Naive thymus-derived CD8-positive, alpha-beta T cell (primary cell): ENCODE measurements around the gene ZBTB39. TPM values are rescaled to one million over a fixed set of nuclear protein-coding genes. Genes with fewer than 3 reads are reported as not detected.
"Not testable (repeated sequence)": the region's sequence is repeated elsewhere in the genome, so short reads cannot be mapped to it uniquely, and the experiment has no call there.

Experiments used
- ATAC-seq, 2 donors: fragments of 150-1000 bp; cut with Tn5 transposase in 1 of 2; sonication (Bioruptor Pico), chemical (Tn5 transposase) in 1 of 2; 1 replicate in 1 of 2; 2 replicates in 1 of 2; pipeline ENCODE4 v1.10.0; 2021; ENCODE audit warnings: mild to moderate bottlenecking in 2 of 2, moderate library complexity in 2 of 2
- POLR2A ChIA-PET: fragments of 350-600 bp; sonication (Branson Sonifier 250); formaldehyde crosslinking; loops from one replicate; lab custom pipeline; 2021; ENCODE audit warnings: antibody characterized with exemption; lab: Charles Lee
- DNase-seq, 10 donors: peaks; one replicate each; pipeline versions ENCODE4 v3.0.0 to v3.0.0-alpha.2; 2020 to 2022
- H3K27ac Mint-ChIP-seq, 10 donors: one replicate each; pipeline ENCODE4 v1.8.0; 2020 to 2022; ENCODE audit warnings: mild to moderate bottlenecking in 10 of 10, mixed read lengths in 10 of 10, moderate library complexity in 4 of 10, inconsistent platforms in 1 of 10
- H3K27me3 Mint-ChIP-seq, 5 donors: one replicate each; pipeline ENCODE4 v1.8.0; 2021 to 2022; ENCODE audit warnings: mixed read lengths in 5 of 5
- H3K36me3 Mint-ChIP-seq, 3 donors: one replicate each; pipeline ENCODE4 v1.8.0; 2020 to 2022; ENCODE audit warnings: mixed read lengths in 3 of 3, mild to moderate bottlenecking in 2 of 3, inconsistent platforms in 1 of 3
- H3K4me1 Mint-ChIP-seq, 4 donors: one replicate each; pipeline ENCODE4 v1.8.0; 2021 to 2022; ENCODE audit warnings: mixed read lengths in 4 of 4
- H3K4me3 Mint-ChIP-seq, 10 donors: one replicate each; pipeline ENCODE4 v1.8.0; 2020 to 2022; ENCODE audit warnings: mild to moderate bottlenecking in 10 of 10, mixed read lengths in 10 of 10, moderate library complexity in 6 of 10, inconsistent platforms in 1 of 10
- H3K9me3 Mint-ChIP-seq, 9 donors: one replicate each; pipeline ENCODE4 v1.8.0; 2020 to 2022; ENCODE audit warnings: mixed read lengths in 9 of 9, mild to moderate bottlenecking in 3 of 9, inconsistent platforms in 1 of 9, moderate library complexity in 1 of 9
- polyA plus RNA-seq, 3 donors: library from polyadenylated mRNA; unstranded; fragments of 300-500 nt; fragmentation: Illumina TruSeq; gene quantifications; one replicate each; pipeline ENCODE4 v1.2.3, GENCODE V29; 2021
- total RNA-seq, 8 experiments: library from RNA in 2 of 8; stranded (reverse) in 2 of 8; gene quantifications; one replicate each; pipeline ENCODE4 v1.2.3 and lab custom pipeline; 2021 to 2026

ZBTB39 gene
- total and polyA plus RNA-seq, 5 experiments from 2014 or later = 1.7 to 11.2 (median 2.8) TPM

DNA sequence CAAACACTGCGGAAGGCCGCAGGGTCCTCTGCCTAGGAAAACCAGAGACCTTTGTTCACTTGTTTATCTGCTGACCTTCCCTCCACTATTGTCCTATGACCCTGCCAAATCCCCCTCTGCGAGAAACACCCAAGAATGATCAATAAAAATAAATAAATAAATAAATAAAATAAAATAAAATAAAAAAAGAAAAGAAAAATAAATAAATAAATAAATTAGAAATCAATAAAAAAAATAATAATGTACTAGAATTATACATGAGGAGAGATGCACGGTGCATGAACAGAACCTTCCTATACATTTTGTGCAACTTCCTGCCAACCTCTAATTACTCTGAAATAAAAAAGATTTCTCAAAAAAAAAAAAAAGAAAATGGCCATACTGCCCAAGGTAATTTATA, 41.2 kb downstream of the ZBTB39 start:
- Mint-ChIP-seq H3K9me3 (peaks cover 0 to 16% (median 0%) of the 10 kb centered on the region in 9 donors), H3K36me3 (peaks cover 0 to 18% (median 0%) of the 10 kb centered on the region in 3 donors)
- H3K27ac Mint-ChIP-seq, DNase-seq, POLR2A ChIA-PET, H3K27me3 Mint-ChIP-seq, H3K4me1 Mint-ChIP-seq, ATAC-seq, H3K4me3 Mint-ChIP-seq: not testable (repeated sequence)

DNA sequence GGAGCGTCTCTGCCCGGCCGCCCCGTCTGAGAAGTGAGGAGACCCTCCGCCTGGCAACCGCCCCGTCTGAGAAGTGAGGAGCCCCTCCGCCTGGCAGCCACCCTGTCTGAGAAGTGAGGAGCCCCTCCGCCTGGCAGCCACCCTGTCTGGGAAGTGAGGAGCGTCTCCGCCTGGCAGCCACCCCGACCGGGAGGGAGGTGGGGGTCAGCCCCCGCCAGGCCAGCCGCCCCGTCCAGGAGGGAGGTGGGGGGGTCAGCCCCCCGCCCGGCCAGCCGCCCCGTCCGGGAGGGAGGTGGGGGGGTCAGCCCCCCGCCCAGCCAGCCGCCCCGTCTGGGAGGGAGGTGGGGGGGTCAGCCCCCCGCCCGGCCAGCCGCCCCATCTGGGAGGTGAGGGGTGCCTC, 42.8 kb downstream of the ZBTB39 start:
- H3K4me1 Mint-ChIP-seq, H3K27ac Mint-ChIP-seq, ATAC-seq, POLR2A ChIA-PET, H3K4me3 Mint-ChIP-seq, DNase-seq: not testable (repeated sequence)
- Mint-ChIP-seq H3K9me3 (peaks cover 0 to 25% (median 0%) of the 10 kb centered on the region in 9 donors), H3K36me3 (peaks cover 2 to 21% (median 4%) of the 10 kb centered on the region in 3 donors), H3K27me3 (peaks cover 0 to 10% (median 0%) of the 10 kb centered on the region in 5 donors)

DNA sequence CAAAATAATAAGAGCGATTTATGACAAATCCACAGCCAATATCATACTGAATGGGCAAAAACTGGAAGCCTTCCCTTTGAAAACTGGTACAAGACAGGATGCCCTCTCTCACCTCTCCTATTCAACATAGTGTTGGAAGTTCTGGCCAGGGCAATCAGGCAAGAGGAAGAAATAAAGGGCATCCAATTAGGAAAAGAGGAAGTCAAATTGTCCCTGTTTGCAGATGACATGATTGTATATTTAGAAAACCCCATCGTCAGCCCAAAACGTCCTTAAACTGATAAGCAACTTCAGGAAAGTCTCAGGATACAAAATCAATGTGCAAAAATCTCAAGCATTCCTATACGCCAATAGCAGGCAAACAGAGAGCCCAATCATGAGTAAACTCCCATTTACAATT, 44.1 kb downstream of the ZBTB39 start:
- H3K4me3 Mint-ChIP-seq, POLR2A ChIA-PET, DNase-seq, H3K4me1 Mint-ChIP-seq, ATAC-seq, H3K27ac Mint-ChIP-seq: not testable (repeated sequence)
- Mint-ChIP-seq H3K27me3 (peaks cover 0 to 10% (median 0%) of the 10 kb centered on the region in 5 donors), H3K36me3 (peaks cover 2 to 33% (median 10%) of the 10 kb centered on the region in 3 donors), H3K9me3 (peaks cover 0 to 33% (median 4%) of the 10 kb centered on the region in 9 donors)

DNA sequence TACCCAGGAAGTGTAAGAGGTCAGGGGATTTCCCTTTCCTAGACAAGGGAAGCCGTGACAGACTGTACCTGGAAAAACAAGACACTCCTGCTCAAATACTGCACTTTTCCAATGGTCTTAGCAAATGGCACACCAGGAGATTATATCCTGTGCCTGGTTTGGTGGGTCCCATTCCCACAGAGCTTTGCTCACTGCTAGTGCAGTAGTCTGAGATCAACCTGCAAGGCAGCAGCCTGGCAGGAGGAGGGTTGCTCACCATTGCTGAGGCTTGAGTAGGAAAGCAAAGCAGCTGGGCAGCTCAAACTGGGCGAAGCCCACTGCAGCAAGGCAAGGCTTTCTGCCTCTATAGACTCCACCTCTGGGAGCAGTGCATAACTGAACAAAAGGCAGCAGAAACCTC, 47.9 kb downstream of the ZBTB39 start:
- no peak for ATAC-seq
- H3K9me3 Mint-ChIP-seq = peaks cover 0 to 33% (median 4%) of the 10 kb centered on the region in 9 donors
- peaks cover 0 to 10% (median 0%) of the 10 kb centered on the region in 5 donors for H3K27me3 Mint-ChIP-seq
- H3K27ac Mint-ChIP-seq = no peak overlapping the region
- H3K4me3 Mint-ChIP-seq = no peak overlapping the region
- POLR2A ChIA-PET = no interaction called here
- no peaks in the 10 kb centered on the region for H3K4me1 Mint-ChIP-seq
- no peak for DNase-seq
- H3K36me3 Mint-ChIP-seq = peaks cover 2 to 38% (median 10%) of the 10 kb centered on the region in 3 donors

DNA sequence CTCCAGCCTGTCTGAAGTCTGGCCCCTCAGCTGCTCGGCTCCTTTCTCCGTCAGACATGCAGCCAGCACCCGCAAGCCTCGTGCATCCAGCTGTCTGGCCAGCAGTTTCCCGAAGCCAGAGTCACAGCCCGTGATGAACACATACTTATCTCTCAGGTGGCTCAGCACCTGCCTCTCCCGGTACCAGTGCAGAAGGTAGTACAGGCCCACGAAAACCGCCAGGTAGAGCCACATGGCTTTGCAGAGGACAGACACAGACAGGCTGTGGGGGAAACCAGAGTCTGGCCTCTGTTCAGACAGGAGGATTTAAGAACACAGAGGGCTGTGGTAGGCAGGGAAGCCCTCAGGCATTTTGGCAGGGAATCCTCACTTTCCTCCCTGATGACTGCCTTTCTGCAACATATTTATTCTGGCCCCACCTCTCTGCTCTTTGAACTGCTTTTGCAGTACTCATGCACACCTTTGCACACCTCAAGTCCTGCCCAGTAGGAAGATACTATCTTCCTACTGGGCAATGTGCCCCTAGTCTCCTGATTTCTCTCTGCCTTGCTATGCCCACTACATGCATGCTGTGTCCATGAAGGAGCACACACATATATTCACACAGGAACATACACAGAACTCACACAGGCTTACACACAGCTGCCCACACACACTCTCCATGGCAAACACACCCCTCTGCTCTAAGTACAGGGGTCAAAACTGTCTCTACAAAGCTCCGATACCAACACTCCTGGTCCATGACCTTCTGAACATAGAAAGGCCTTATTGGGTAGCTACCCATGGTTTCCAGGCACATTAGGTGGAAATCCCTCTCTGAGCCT, 48.9 kb downstream of the ZBTB39 start, which contains the start of gene RDH16:
Gene RDH16 (minus strand): TSS at position 380 of the 824 bp plus-strand sequence. CDS start 146 bp downstream, at position 234.
- H3K36me3 Mint-ChIP-seq = peaks cover 5 to 39% (median 10%) of the 10 kb centered on the region in 3 donors
- H3K4me3 Mint-ChIP-seq = no peak within 1 kb of the TSS
- peaks cover 0 to 10% (median 0%) of the 10 kb centered on the region in 5 donors for H3K27me3 Mint-ChIP-seq
- ATAC-seq (no peak), DNase-seq (no peak)
- H3K4me1 Mint-ChIP-seq = no peaks in the 10 kb centered on the region
- POLR2A ChIA-PET = no interaction called here
- peaks cover 0 to 30% (median 4%) of the 10 kb centered on the region in 9 donors for H3K9me3 Mint-ChIP-seq
- H3K27ac Mint-ChIP-seq = no peak within 1 kb of the TSS

DNA sequence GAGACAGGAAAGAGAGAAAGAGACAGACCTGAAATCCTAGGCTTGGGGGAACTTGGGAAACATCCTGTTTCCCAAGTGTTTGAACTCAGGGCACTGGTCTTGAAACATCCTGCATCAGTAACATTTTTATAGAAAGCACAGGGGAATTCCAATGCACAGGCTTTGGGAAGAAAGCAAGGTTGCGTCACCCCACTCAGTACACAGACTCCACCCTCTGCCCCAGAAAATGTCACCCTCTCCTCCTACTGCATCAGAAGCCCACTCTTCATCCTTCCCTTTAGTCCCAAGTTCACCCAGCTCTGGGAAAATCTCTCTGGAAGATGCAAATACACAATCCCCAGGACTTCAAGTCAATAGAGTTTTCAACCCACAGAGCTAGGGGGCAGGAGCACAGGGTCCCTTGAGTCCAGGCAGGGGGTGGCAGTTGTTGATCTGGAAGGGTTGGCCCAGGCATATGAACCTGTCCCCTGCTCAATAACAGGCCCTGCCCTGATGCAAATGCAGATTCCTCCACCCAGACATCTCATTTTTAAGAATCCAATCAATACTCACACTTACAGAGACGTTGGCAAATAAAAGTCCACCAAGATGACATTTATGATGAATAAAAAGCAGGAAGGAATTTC, 50.6 kb downstream of the ZBTB39 start:
- POLR2A ChIA-PET = no interaction called here
- Mint-ChIP-seq H3K4me3 (no peak overlapping the region), H3K4me1 (no peaks in the 10 kb centered on the region), H3K27ac (no peak overlapping the region), H3K36me3 (peaks cover 10 to 41% (median 12%) of the 10 kb centered on the region in 3 donors), H3K27me3 (peaks cover 0 to 3% (median 0%) of the 10 kb centered on the region in 5 donors), H3K9me3 (peaks cover 0 to 25% (median 3%) of the 10 kb centered on the region in 9 donors)
- ATAC-seq (no peak), DNase-seq (no peak)

DNA sequence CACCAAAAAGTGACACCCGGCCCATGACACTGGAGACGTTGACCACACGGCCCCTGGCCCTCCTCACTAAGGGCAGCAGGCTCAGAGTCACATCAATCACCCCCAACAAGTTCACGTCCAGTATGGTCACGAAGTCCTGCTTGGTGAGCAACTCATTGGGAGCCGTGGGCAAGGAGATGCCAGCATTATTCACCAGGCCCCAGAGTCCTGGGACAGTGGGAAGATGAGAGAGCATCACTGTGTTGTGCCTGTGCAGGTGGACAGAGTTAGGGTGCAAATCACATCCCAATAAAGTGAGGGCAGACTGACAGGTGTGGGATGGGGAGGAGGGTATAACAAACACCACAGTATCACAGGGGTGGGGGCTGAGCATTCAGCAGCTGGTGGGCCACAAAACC, 51.4 kb downstream of the ZBTB39 start:
- H3K27ac Mint-ChIP-seq = peak overlapping the region in 1 of 10 donors; percentile 54
- ATAC-seq (no peak), DNase-seq (no peak)
- peaks cover 0 to 3% (median 0%) of the 10 kb centered on the region in 5 donors for H3K27me3 Mint-ChIP-seq
- peak overlapping the region in 1 of 10 donors; percentile 45 for H3K4me3 Mint-ChIP-seq
- peaks cover 10 to 47% (median 12%) of the 10 kb centered on the region in 3 donors for H3K36me3 Mint-ChIP-seq
- POLR2A ChIA-PET = no interaction called here
- H3K4me1 Mint-ChIP-seq = no peaks in the 10 kb centered on the region
- H3K9me3 Mint-ChIP-seq = peaks cover 0 to 20% (median 3%) of the 10 kb centered on the region in 9 donors

DNA sequence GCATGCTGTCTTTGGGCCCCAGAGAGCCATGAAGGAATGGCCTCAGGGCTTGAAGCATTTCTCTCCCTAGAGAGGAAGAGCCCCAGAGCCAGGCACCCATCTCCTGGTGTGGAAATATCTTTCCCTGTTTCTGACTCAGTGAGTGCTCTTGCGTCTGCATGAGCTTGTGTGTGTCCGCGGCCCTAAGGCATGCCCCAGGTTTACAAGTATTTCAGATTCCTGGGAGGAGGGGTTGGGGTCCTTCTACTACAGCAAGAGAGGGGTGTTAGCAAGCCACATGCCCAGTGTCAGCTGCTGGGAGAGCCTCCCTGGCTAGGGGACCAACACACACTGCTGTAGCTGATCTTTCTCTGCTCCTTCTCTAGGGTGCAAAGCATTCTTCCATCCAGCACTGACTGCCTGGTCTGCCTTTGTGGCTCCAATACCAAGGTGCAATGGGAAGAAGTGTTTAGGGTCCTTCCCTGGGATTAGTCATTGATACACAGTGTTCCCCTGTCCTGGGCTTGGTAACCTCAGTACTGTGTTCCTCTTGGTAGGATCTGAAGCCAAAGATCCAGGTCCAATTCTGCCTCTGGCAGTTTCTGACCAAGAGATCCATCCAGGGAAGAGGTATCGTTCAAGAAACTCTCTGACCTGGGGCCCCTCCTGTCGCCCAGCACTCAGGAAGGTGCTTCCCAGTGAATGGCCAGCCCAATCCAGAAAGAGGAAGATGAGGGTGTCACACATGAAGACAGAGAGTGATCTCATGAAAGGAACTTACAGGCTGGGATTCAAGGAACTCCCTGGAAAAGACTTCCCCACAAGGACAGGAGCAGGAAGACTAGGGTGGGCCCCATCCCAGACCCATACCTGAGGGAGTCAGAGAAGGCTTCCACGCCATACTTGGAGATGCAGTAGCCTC, 52.0 kb downstream of the ZBTB39 start:
- POLR2A ChIA-PET = interaction anchor here (0.6 kb wide), 1 partner anchor 104 kb away, joined by 3 read pairs; no protein-coding TSS in a partner anchor
- no peaks in the 10 kb centered on the region for H3K27me3 Mint-ChIP-seq
- DNase-seq (no peak), ATAC-seq (no peak)
- H3K27ac Mint-ChIP-seq = no peak overlapping the region
- no peak overlapping the region for H3K4me3 Mint-ChIP-seq
- no peaks in the 10 kb centered on the region for H3K4me1 Mint-ChIP-seq
- peaks cover 0 to 14% (median 0%) of the 10 kb centered on the region in 9 donors for H3K9me3 Mint-ChIP-seq
- peaks cover 7 to 45% (median 11%) of the 10 kb centered on the region in 3 donors for H3K36me3 Mint-ChIP-seq

DNA sequence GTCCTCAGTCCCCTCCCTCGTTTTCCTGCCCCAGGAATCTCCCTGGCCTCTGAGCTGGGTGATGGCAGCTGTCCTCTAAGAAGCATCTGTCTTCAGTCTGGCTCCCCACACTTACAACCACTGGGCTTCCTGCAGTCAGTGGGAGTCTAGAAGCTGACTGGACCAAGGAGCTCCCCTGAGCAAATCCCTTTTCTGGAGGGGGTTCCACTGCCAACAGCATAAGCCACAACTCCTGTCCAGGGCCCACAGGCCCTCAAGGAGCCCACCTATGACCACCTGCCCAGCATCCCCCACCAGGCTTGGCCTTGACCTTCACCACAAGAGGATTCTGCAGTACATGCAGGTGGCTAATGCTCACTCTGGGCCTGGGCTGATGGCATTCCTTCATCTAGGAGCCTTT, 53.0 kb downstream of the ZBTB39 start:
- H3K4me1 Mint-ChIP-seq = no peaks in the 10 kb centered on the region
- ATAC-seq (no peak), DNase-seq (no peak)
- POLR2A ChIA-PET = no interaction called here
- peaks cover 0 to 6% (median 0%) of the 10 kb centered on the region in 9 donors for H3K9me3 Mint-ChIP-seq
- no peaks in the 10 kb centered on the region for H3K27me3 Mint-ChIP-seq
- peaks cover 6 to 43% (median 10%) of the 10 kb centered on the region in 3 donors for H3K36me3 Mint-ChIP-seq
- no peak overlapping the region for H3K4me3 Mint-ChIP-seq
- peak overlapping the region in 1 of 10 donors; percentile 39 for H3K27ac Mint-ChIP-seq

DNA sequence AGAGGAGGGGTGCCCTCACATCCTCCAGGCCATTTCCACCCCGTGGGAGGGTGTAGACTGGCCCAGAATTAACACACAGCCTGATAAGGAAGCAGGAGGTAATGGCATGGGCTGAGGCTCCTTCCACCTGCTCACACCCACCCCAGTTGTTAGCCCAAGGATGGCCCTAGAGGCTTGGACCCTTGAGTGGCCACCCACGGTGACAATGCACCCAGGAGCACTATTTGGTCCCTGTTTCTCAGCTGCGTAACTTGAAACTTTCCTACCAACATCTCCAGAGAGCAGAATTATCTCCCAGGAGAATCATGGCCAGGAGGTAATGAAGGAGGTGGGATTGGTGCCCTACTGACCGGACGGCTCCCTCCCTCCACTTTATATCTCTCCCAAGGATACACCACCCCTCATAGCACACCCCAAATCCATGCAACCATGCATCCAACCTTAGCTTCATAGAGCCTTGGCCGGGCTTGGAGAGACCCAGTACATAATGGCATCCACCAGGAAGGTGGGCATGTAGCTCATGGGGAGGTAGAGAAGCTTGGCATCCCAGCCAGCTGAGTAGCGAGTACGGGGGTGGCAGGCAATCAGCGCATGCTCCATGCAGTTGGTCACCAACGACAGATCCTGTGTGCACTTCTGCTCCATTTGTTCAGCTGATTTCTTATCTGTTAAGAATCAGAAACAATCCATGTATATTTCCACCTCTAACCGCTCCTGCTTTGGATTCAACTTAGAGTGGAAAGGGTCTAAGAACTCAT, 54.6 kb downstream of the ZBTB39 start:
- peaks cover 0 to 8% (median 0%) of the 10 kb centered on the region in 5 donors for H3K27me3 Mint-ChIP-seq
- H3K4me1 Mint-ChIP-seq = no peaks in the 10 kb centered on the region
- DNase-seq = no peak
- H3K4me3 Mint-ChIP-seq = no peak overlapping the region
- H3K9me3 Mint-ChIP-seq = peaks cover 0 to 10% (median 6%) of the 10 kb centered on the region in 9 donors
- ATAC-seq = no peak
- POLR2A ChIA-PET = no interaction called here
- peaks cover 8 to 39% (median 10%) of the 10 kb centered on the region in 3 donors for H3K36me3 Mint-ChIP-seq
- H3K27ac Mint-ChIP-seq = no peak overlapping the region

DNA sequence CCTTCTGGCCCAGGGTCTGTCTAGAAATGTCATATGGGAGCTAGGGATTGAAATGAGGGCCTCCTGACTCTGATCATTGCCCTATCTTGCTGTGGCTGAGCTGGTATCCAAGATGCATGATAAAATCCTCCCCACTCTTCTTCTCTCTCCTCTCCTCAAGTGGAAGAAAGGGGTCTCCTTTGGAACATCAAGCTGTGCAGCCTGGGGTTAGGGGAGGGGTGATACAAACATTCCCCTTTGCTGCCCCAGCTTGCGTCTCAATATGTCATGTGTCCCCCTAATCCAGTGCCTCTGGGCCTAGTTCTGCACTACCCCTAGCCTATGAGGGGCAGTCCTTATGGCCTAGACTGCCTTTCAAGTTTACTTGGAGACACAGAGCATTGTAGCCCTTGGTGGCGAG, 57.5 kb downstream of the ZBTB39 start:
- peaks cover 0 to 34% (median 11%) of the 10 kb centered on the region in 9 donors for H3K9me3 Mint-ChIP-seq
- H3K27ac Mint-ChIP-seq = no peak overlapping the region
- H3K36me3 Mint-ChIP-seq = peaks cover 10 to 38% (median 14%) of the 10 kb centered on the region in 3 donors
- POLR2A ChIA-PET = no interaction called here
- no peak for DNase-seq
- H3K4me3 Mint-ChIP-seq = no peak overlapping the region
- H3K27me3 Mint-ChIP-seq = peaks cover 0 to 8% (median 0%) of the 10 kb centered on the region in 5 donors
- no peaks in the 10 kb centered on the region for H3K4me1 Mint-ChIP-seq
- no peak for ATAC-seq
